GM18511 (cell line): Measurements from ENCODE around the gene CTAGE4.
"Not testable (repeated sequence)": the region's sequence is repeated elsewhere in the genome, so short reads cannot be mapped to it uniquely, and the experiment has no call there.

Experiments used
- ATAC-seq: cut with Tn5 transposase; IDR thresholded peaks from one replicate; pipeline ENCODE4 v1.9.1; 2021; ENCODE audit warnings: mild to moderate bottlenecking, moderate library complexity; ENCODE audit not compliant: unreplicated experiment

CTAGE4 gene

GRCh38 chr7:144203086-144203485 is 19.8 kb downstream of the CTAGE4 start:
- ATAC-seq: not testable (repeated sequence)

GRCh38 chr7:144205306-144205705 is 22.0 kb downstream of the CTAGE4 start:
- ATAC-seq: not testable (repeated sequence)

- ATAC-seq: not testable (repeated sequence)
Observed at GRCh38 chr7:144217200-144217599, 33.9 kb downstream of the CTAGE4 start.

GRCh38 chr7:144218581-144218980 is 35.3 kb downstream of the CTAGE4 start:
- not testable (repeated sequence) for ATAC-seq

- peak; percentile 56 for ATAC-seq
Observed at GRCh38 chr7:144219149-144219548, 35.9 kb downstream of the CTAGE4 start.

- not testable (repeated sequence) for ATAC-seq
Observed at GRCh38 chr7:144220531-144220930, 37.3 kb downstream of the CTAGE4 start.

GRCh38 chr7:144223675-144224074 is 40.4 kb downstream of the CTAGE4 start:
- ATAC-seq: not testable (repeated sequence)

- ATAC-seq: not testable (repeated sequence)
Observed at GRCh38 chr7:144226866-144227265, 43.6 kb downstream of the CTAGE4 start.

GRCh38 chr7:144228810-144229209 is 45.5 kb downstream of the CTAGE4 start:
- ATAC-seq: not testable (repeated sequence)

- ATAC-seq: not testable (repeated sequence)
Observed at GRCh38 chr7:144231027-144231426, 47.8 kb downstream of the CTAGE4 start.

GRCh38 chr7:144233039-144233438 is 49.8 kb downstream of the CTAGE4 start:
- ATAC-seq: not testable (repeated sequence)
